Measurements from ENCODE around the gene PDP2.

GRCh38 chr16:66841366-66841765, 38.9 kb upstream of the PDP2 start:
- TF ChIP-seq CTCF (IDR thresholded peaks at IDR 0.05; ENCODE audit: low read depth, low read length, poor library complexity, severe bottlenecking) (no peak), EZH2phosphoT487 (IDR thresholded peaks at IDR 0.05; ENCODE audit: borderline replicate concordance, low read length) (no peak)
